Right kidney (tissue), 1 donor: ENCODE results near the gene IFIH1.

Source experiments
- DNase-seq: peaks from one replicate; pipeline ENCODE4 v3.0.0-alpha.2; 2016

Gene IFIH1

DNA sequence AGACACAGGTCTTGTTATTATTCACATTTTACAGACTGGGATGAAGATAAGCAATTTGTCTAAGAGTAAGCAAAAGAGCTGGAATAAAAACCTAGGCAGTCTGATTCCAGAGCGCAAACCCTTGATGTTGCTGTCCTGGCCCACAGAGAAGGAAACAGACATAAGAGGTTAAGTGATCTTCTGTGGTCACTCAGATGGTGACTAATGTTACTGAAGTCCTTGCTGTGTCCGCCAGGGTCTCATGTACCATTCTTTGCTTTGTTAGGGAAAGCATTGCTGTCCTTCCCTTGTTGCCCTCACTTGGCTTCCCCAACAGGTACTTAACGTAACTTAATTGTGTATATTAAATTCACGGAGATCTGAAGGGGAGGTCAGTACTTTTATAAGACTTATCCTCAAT is 60.3 kb downstream of the IFIH1 start:
- DNase-seq: no peak

DNA sequence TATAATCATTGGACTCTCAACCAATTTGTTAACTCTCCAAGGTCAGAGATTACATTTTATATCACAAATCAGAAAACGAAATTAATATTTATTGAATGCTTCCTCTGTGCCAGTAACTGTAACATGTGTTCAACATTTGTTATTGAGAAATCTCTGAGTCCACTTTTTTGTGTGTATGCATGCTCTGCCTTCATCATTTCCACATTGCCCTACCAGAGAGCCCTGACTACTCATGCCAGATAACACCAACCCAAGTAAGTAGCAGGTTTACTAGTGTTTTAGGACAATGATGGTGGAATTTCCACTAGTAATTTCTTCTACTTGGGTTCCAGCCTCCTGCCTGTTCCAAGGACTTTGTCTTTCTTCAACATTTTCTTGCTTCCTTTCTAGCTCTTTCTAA is 61.1 kb downstream of the IFIH1 start:
- no peak for DNase-seq

DNA sequence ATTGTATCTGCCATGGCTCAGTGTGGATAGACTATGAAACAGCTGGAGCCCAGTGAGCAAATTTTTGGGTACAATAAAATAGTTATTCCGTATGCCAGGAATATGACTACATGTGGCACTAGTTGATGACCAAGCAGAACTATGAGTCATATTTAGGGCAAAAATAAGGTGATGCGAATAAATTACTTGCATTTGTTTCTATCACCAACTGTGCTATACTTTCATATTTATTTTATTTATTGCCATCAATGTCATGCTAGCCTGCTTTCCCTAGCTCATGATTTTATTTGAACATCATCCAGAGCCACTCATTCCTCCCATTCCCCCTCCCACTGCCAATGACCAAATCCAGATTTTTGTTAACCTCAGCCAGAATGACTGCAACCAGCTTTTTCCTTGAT is 61.9 kb downstream of the IFIH1 start:
- no peak for DNase-seq

DNA sequence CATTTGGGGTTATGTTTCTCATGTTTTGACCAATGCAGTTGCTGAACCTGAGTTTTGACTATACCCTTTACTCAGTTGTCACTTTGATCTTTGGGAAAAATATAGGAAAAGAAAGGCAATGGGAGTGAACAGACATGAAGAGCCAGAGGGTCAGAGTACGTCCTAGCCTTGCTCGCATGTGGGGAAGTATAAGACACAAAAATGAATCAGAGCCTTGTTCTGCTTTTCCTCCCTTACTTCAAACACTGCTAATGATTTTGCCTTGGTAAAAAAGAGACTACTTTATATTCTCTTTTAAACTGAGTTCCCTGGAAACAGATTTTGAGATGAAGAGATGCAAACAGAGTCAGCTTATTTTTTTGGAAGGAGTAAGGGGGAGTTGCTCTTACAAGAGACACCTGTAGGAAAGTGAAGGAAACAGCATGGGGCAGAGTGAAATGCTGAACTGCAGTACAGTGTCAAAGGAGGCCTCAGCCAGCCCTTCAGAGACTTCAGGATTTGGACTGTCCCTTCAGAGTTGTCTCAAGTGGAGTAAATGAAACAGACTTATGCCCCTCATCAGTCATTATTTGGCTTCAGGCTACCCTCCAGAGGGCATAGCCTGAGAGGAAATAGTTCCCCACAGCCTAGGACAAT is 64.1 kb downstream of the IFIH1 start:
- DNase-seq: no peak

DNA sequence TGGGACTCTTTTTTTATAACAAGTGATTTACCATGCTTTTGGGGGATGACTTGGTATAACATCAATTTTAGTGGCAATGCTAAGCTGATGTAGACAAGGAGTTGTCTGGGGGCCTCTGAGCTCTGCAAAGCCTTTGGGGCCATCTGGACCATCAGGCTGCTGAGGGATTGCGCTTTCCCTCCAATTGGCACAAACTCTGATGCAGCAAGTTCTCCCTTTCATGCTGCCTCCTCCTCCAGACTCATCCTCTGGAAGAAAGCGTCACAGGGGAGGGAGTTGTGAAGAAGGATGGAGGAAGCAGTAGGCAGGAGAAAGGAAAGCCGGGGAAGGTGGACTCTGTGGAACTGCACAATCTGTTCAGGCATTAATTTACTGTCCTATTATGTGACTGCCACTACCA is 65.0 kb downstream of the IFIH1 start:
- no peak for DNase-seq

DNA sequence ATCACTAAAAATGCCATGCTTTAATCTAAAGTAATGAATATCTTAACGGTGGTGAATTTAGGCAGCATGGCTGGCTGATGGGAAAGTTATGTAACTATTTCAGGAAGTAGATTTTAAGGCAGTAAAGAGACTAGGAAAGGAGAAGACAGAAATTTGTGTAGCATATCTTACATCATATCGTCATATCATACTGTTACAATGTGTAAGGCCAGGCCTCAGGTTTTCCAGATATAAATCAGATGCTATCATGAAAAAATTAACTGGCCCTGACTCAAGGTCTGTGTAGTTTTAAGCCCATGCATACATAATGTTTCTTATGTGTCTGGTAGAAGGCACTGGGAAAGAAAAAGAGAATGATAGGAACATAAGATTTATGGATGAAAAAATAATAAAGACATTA is 66.3 kb downstream of the IFIH1 start:
- no peak for DNase-seq

DNA sequence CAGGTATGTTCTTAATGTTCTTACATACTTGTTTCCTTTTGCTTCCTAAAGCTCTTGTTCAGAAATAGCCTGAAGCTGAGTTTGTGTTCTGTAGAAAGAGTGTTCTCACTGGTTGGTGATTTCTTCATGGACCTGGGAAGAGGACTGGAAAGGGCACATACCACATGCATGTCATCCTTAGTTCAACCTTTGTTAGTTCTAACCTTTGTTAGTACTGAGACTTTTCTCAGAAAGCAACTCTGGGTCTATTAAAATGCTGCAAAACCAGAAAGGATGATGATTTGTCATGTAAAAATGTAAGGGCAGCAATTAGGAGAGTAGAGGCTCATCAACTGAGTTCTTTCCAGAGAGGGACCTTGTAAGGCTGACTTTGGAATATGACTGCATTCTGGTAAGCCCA is 72.7 kb downstream of the IFIH1 start:
- DNase-seq: no peak

DNA sequence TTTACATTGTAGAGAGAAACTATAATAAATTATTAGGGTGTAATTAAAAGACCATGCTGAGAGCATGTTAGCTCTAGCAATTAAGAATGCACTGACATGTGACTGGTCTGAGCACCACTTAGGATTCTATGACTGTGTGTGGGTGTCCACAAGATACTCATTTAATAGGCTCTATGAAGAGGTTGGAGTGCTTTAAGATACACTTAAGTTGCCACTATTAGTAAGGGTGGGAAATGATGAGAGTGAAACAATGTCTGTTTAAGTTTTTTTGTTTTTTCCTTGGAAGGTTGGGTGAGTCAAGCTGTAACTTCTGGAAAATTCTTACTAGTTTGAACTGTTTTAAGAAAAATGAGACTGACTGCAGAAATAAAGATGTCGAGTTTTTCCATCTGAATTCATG is 73.4 kb downstream of the IFIH1 start:
- DNase-seq: no peak

DNA sequence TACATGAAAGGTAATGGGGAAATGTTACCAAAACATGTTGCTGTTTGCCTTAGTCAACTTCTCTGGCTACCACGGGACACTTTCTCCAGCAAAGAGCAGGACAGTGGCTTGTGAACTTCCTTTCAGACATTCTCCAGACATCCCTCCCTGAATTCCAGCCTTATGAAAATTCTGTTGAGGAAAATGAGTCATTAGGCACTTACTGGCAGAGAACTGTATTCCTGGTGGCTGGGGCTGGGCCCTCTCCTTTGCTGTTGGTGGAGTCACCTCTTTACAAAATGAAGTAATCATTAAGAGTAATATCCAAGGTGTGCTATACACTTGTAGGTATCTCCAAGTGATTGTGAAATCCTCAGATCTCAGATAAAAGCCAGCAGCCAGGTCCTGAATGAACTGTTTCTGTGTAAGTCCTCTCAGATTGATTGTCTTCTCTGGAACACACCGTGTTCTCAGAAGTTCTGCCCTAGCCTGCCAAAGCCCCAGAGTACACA is 73.9 kb downstream of the IFIH1 start:
- DNase-seq: no peak

DNA sequence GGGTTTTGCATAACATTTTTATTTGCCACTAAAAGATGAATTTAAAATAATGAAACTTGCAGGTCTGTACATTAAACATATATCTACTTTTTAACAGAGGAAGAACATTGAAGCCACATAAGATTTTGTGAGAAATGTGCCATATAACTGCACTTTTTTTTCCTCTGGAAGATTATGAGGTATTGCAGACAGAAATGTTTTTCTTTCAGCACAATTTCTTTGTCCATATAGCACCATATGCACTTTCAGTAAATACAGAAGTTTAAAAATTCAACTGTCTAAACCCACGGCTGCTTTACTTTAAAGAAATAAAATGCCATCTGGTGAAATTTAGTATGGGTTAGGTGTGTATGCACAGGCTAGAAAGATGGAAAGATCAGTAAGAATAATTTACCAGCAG is 74.8 kb downstream of the IFIH1 start:
- no peak for DNase-seq

DNA sequence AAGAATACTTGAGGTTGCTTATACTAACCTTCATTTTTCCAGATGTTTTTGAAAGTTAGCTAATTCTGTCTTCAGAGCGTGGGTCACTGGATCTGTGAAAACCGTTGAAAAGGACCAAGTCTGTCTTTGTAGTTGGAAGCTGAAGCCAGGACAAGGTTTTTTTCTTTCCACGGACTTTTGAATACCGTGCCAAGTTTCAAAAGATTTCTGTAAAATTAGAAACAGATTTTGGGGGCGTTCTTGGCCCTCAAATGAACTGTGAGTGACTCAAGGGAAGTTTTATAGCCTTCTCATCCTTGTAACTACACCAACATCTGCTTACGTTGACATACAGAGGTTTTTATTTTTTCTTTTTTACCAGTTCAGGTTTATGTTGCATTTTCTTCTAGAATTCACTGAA is 75.2 kb downstream of the IFIH1 start, which contains the start of gene FAP:
FAP (minus strand) TSS at position 152 of the 400 bp plus-strand sequence; CDS start at position 34, 118 bp downstream.
- no peak for DNase-seq

DNA sequence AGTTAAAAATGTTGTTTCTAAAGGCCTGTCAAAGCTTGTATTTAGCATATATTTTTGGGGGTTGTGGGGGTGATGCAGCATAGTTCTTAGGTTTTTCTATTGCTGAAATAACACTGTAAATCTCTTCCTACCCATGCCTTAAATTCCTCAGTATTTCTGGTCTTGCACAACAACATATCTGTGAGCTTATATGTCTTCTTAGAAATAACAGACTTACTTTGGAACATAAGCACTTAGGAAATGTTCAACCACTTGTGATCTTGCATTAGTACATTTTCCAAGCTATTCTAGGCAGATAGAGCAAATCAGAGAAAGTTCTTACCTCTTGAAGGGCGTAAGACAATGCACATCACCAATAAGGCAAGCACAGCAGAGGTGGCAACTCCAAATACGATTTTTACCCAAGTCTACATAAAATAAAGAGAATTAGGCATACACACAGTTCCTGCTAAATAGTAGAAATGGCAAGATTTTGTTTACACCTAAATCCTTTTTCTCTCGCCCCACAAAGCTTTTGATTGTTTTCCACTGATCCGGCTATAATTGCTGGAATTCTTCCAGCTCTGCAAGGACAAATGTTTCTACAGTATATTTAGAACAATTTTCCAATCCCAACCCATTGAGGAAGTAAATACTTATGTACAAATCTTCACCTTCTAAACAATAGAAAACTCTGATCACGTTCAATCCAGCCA is 75.8 kb downstream of the IFIH1 start:
- DNase-seq: no peak

DNA sequence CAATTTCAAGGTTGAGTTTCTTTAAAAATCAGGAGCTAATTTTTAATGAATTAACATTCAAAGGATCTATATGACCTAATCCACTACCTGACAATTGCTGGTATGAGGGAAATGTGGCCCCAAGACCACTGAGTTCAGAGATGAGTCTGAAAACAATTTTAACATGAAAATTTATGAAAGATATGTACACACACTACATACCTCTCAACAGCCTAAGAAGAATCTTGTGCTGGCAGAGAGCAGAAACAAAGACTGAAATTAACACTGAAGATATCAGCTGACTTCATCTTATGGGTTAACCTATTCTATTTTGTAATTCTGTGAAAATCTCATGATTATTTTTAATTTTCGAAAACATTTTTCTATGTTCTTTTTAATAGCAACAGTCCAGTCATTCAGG is 76.9 kb downstream of the IFIH1 start:
- no peak for DNase-seq

DNA sequence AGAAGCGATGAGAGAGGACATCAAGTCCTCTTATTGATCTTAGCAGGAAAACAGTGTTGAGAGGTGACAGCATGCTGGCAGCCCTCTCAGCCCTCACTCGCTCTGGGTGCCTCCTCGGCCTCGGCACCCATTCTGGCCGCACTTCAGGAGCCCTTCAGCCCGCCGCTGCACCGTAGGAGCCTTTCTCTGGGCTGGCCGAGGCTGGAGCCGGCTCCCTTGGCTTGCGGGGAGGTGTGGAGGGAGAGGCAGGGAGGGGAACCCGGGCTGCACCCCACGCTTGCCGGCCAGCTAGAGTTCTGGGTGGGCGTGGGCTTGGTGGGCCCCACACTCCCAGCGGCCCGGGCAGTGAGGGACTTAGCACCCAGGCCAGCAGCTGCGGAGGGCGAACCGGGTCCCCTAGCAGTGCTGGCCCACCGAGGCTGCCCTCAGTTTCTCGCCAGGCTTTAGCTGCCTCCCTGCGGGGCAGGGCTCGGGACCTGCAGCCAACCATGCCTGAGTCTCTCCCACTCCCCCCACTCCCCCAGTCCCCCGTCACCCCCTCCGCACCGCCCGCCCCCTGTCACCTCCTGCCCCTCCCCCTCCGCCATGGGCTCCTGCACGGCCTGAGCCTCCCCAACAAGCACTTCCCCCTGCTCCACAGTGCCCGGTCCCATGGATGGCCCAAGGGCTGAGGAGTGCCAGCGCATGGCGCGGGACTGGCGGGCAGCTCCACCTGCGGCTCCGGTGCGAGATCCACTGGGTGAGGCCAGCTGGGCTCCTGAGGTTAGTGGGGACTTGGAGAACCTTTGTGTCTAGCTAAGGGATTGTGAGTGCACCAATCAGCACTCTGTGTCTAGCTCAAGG is 83.6 kb downstream of the IFIH1 start:
- no peak for DNase-seq

DNA sequence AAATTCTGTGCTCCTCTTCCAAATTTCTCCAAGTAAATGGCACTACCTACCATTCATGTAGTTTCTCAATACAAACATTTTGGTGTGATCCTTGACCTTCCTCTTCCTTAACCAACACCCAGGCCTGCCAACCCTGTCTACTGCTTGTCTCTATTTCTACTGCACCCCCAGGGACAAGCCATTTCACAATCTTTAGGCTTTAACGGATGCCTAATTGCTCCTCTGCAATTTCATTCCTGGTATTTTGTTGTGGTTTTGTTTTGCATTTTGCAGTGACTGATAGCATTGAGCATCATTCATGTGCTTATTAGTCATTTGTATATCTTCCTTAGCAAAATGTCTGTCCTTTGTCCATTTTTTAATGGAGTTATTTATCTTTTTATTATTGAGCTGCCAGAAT is 85.3 kb downstream of the IFIH1 start:
- DNase-seq: no peak

DNA sequence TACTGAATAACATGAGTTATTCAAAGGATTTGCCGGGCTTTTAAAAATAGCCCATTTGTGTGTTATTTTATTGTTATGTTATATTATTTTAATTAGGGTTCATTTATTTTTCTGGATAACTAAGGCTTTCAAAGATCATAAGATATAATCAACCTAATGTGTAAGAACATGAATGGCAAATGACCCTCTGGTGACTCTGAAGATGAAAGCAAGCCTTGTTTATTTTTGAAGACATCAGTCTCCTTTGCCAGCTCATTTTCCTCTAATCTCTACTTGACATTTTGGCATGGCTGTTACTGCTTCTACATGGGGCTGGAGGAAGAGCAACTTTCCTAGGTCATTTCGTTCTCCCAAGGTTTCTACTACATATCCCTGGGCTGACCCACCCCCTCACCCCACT is 85.8 kb downstream of the IFIH1 start:
- DNase-seq: no peak

DNA sequence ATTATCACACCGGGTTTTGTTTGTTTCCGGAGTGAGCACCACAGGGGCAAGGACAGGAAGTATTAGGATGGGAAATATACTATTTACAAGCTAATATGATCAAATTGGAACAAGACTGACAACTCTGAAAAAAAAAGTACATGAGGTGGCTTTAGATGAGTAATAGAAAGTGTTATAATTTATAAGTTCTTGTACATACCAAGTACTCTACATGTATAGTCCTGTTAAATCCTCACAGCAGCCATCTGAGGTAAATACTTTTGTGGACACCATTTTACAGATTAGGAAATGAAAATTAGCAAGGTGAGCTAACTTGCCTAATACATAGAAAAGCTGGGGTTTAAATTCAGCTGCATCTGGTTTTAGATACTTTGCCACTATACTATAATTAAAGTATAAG is 86.5 kb downstream of the IFIH1 start:
- DNase-seq: no peak

DNA sequence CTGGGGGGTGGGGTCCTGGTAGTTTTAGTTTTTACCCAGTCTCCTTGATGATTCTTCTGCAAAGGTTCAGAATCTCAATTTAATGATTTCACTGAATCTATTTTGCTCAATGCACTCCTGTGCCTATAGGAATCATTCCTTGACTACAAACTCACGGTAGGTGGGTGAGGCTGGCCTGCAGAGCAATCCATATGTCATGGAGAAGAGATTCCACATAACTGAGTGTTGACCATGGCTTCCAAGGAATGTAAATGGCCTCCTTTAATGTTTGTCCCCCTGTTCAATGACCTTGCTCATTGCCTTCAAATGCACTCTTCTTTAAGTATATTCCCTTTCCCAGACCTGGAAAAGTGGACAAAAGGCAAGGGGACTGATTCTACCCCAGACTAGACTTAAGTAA is 87.7 kb downstream of the IFIH1 start:
- DNase-seq: no peak

DNA sequence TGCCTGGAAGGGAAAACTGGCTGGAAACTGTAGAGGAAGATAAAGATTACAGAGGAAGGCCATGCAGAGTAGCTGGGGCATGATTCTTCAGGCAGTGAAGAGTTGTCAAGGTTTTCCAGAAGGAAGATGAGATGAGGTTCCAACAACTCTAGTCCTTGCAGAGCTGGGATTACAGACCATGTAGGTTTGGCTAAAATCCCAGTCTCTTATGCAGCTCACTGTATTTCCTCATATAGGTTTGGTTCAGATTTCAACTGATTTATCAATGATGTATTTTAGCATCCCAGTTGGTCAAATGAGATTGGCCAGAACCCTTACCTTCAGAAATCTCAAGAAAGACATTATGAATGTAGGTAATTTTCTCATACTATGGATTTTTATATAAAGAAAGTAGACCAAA is 91.6 kb downstream of the IFIH1 start:
- DNase-seq: no peak

DNA sequence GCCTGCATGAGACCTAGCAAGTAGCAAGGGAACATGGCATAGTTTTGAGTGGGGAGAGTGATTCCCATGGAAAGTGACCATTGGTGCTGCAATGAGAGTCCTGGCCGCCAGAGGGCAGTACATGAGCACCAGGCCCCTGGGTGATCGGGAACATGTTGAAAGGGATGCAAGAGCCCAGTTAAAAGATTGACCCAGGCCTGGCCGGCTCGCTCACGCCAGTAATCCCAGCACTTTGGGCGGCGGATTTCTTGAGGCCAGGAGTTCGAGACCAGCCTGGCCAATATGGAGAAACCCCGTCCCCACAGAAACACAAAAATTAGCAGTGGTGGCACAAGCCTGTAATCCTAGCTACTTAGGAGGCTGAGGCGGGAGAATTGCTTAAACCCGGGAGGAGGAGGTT is 97.4 kb downstream of the IFIH1 start:
- no peak for DNase-seq

DNA sequence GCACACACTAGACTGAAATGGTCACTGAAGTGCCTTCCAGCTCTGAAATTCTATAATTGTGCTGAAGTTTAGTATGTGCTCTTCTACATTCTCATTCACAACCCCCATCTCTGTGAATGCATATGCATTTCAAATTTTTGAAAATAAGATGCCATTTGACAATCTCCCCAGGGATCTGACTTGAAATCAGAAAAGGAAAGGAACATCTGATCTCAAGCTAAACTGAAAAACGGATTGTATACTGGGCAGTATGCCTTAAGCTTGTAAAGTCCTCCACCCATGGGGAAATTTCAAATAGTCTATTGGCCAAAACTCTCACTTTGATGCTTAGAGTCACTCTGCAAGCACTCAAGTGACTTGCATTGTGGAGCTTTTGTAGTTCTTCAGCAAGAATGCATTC is 98.1 kb downstream of the IFIH1 start:
- no peak for DNase-seq

DNA sequence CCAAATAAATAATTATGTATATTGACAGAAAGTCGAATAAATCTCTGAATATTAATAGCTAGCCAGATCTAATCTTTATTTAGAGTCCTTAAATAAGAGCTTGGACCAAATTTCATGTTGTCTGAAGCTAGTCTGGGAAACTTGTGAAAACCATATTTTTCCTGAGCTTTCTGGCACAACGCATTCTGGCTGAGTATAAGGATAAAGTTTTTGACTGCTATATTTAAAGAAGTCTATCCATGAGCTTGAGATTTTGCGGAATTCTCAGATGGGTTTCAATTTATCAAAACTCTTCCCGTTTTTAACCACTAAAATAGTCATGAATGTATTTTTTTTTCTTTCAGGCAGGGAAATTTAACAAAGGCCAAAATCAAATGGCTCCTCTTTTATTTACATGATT is 99.1 kb downstream of the IFIH1 start:
- DNase-seq: no peak

DNA sequence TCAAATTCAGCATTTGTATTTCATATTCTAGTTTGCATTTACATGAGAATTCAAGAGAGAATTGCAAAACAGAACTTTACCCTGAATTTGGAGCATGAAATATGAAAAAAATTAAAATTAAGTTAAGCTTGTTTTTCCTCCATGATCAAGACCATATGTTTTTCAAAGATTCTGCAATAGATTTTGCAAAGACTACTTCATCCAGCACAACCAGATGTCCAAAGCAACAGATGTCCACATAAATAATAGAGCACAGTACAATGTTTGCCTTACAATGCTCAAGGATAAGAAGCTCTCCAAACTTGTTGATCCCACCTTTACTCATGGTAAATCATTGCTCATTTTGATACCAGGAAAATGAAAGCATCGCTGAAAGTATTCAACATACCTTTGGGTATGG is 100.9 kb downstream of the IFIH1 start:
- DNase-seq: no peak
